Astrocyte of the cerebellum (primary cell): ENCODE data around the gene ACYP1.
"Not testable (repeated sequence)": the region's sequence is repeated elsewhere in the genome, so short reads cannot be mapped to it uniquely, and the experiment has no call there.

Source experiments
- DNase-seq: peaks from one replicate; pipeline ENCODE4 v3.0.0-alpha.2; 2011; ENCODE audit warnings: low read depth
- H3K4me3 ChIP-seq: 2 replicates; pipeline ENCODE4 v1.5.1; 2011; ENCODE audit warnings: mild to moderate bottlenecking, low read depth, low read length, moderate library complexity
- CTCF ChIP-seq: IDR thresholded peaks from 2 replicates; pipeline ENCODE4 v1.5.1; 2012; ENCODE audit warnings: low read length, low read depth, moderate library complexity, mild to moderate bottlenecking; ENCODE audit errors: missing control alignments
- in situ Hi-C: cut with HindIII; loops from 2 replicates; pipeline ENCODE4 v1.10.0; 2017; ENCODE audit warnings: low sequenced_read_pairs

ACYP1 gene

GRCh38 chr14:75077794-75078193 is 14.0 kb upstream of the ACYP1 start:
- DNase-seq, result no peak
- in situ Hi-C loops, result loop anchor here (5.0 to 25.0 kb wide), 3 partner anchors 35 to 165 kb away; partner anchors contain the start of gene RPS6KL1
- no peak for TF ChIP-seq CTCF
- H3K4me3 ChIP-seq, result no peak overlapping the region

- in situ Hi-C loops, result no loop called here
- no peak for TF ChIP-seq CTCF
- H3K4me3 ChIP-seq, result no peak overlapping the region
- no peak for DNase-seq
Observed at GRCh38 chr14:75070383-75070782, 6.6 kb upstream of the ACYP1 start.

GRCh38 chr14:75069811-75070145 is 6.0 kb upstream of the ACYP1 start:
- no peak for TF ChIP-seq CTCF
- in situ Hi-C loops, result no loop called here
- DNase-seq, result no peak
- H3K4me3 ChIP-seq, result peak overlapping the region; percentile 55

GRCh38 chr14:75069121-75069810 is 5.4 kb upstream of the ACYP1 start, which contains the start of gene ZC2HC1C:
Gene ZC2HC1C (plus strand): TSS chr14:75069641. CDS start chr14:75070574, 933 bp downstream.
- no peak for TF ChIP-seq CTCF
- peak within 1 kb of the TSS; percentile 55 for H3K4me3 ChIP-seq
- in situ Hi-C loops, result no loop called here
- peak; percentile 56 for DNase-seq

GRCh38 chr14:75068294-75069120 is 4.7 kb upstream of the ACYP1 start:
- H3K4me3 ChIP-seq, result peak overlapping the region; percentile 55
- in situ Hi-C loops, result no loop called here
- TF ChIP-seq CTCF, result no peak
- DNase-seq, result peak; percentile 66

GRCh38 chr14:75067765-75068164 is 3.9 kb upstream of the ACYP1 start:
- DNase-seq, H3K4me3 ChIP-seq, in situ Hi-C loops: not testable (repeated sequence)

- no peak for TF ChIP-seq CTCF
- H3K4me3 ChIP-seq, result no peak overlapping the region
- DNase-seq, result no peak
- in situ Hi-C loops, result no loop called here
Observed at GRCh38 chr14:75067212-75067611, 3.4 kb upstream of the ACYP1 start.
